ENCODE data around the gene CHD9NB.
"Not testable (repeated sequence)": the region's sequence is repeated elsewhere in the genome, so short reads cannot be mapped to it uniquely, and the experiment has no call there.

CHD9NB gene

DNA sequence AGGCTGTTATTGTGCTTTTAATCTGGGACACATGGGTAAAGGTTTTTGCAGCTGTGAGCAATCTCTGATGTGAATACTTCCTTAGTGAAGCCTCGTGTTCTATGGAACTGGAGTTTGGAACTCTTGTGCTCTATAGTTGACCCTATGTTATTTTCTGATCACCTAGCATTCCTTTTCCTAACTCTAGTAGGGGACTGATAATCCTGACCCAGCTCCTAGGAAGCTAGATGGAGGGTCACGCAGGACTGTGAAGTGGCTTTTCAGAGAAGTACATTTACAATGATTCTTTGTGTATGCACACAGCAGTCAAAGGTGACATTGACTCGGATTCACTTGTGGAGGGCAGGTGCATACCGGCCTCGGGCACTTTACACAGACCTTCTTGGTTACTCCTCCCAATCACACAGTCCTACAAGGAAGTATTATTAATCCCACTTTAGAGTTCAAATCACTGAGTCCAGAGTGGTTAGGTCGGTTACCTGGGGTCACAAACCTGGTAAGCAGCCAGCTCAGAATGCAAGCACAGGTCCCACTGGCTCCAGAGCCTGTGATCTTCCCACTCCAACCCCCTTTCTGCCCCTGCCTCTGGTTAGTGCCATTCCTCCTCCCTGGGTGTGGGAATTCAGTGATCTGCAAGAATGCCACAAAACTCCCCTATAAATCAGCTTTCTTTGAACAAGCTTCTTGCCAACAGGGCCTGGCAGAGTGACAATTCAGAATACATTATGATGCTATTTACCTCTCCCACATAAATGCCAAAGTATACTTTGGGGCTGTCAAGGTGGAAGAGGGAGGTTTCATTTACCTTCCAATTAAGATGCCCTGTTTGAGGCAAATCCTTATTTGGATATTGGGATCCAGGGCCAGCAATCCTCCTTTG lies 7.1 kb downstream of the CHD9NB start:
- POLR2A ChIA-PET (ENCODE audit: low non-redundant PET), result interaction anchor here (0.6 kb wide), 1 partner anchor 196 kb away, joined by 3 read pairs; no protein-coding TSS in a partner anchor
- CTCF ChIA-PET, result interaction anchor here (0.5 to 1.2 kb wide), 3 partner anchors 9 to 157 kb away, joined by 3 read pairs; partner anchors contain the start of gene CHD9
- TF ChIP-seq, protein P1, sequence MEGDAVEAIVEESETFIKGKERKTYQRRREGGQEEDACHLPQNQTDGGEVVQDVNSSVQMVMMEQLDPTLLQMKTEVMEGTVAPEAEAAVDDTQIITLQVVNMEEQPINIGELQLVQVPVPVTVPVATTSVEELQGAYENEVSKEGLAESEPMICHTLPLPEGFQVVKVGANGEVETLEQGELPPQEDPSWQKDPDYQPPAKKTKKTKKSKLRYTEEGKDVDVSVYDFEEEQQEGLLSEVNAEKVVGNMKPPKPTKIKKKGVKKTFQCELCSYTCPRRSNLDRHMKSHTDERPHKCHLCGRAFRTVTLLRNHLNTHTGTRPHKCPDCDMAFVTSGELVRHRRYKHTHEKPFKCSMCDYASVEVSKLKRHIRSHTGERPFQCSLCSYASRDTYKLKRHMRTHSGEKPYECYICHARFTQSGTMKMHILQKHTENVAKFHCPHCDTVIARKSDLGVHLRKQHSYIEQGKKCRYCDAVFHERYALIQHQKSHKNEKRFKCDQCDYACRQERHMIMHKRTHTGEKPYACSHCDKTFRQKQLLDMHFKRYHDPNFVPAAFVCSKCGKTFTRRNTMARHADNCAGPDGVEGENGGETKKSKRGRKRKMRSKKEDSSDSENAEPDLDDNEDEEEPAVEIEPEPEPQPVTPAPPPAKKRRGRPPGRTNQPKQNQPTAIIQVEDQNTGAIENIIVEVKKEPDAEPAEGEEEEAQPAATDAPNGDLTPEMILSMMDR (conservative IDR thresholded peaks at IDR 0.05; ENCODE audit: low read depth), result no peak
- H3K27ac ChIP-seq, result no peak overlapping the region
- no peak for DNase-seq (ENCODE audit: low spot score)

DNA sequence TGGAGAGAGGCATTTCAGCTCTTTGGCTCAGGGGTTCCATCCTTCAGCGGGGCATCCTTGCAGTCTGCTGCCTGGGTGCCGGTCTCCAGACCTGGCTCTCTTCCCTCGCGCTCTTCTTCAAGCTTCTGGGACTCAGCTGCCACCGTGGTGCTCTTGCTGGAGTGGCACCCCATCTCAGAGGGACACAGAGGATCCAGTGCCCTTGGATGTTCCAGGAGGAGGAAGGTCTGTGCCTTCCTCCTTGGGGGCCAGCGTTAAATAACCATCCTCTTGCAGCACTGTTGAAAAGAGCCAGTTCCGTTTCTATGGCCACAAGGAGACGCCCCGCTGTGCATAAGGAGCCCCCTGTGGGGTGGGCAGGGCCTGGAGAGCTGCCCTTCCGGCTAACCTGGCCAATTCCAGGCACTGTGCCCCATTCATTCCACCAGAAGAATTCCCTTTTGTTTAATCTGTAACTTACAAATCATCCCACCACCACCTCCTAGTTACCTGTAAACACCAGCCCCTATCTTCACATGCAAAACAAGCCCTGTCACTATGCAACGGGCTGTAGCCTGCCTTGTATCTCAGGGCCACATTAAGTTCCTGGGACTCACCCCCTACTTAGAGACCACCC lies 8.6 kb downstream of the CHD9NB start:
- POLR2A ChIA-PET (ENCODE audit: low non-redundant PET), result no interaction called here
- CTCF ChIA-PET, result no interaction called here

DNA sequence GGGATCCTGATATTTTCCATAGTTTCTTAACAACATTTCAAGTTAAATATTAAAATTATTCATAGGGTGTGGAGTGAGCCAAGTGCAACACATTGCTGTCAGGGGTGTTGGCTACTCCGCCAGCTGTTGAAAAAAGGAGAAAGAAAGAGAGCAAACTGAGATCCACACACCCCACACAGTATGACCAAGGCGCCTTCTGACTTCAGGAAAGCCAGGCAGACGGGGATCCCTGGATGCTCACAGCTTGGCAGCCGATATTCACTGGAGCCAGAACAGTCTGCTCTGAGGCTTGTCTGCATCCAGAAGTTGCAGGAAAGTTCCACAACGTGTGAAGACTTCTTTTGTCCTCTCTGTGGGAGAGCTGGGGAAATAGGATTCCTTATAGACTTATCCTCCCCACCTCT lies 9.3 kb downstream of the CHD9NB start:
- CTCF ChIA-PET, result no interaction called here
- POLR2A ChIA-PET (ENCODE audit: low non-redundant PET), result no interaction called here

More for the DNA sequence above, 8.6 kb downstream of the CHD9NB start:
- no peak for DNase-seq (ENCODE audit: low spot score)
- TF ChIP-seq, protein P1 (conservative IDR thresholded peaks at IDR 0.05; ENCODE audit: low read depth), result no peak
- H3K27ac ChIP-seq, result peak overlapping the region; percentile 46

DNA sequence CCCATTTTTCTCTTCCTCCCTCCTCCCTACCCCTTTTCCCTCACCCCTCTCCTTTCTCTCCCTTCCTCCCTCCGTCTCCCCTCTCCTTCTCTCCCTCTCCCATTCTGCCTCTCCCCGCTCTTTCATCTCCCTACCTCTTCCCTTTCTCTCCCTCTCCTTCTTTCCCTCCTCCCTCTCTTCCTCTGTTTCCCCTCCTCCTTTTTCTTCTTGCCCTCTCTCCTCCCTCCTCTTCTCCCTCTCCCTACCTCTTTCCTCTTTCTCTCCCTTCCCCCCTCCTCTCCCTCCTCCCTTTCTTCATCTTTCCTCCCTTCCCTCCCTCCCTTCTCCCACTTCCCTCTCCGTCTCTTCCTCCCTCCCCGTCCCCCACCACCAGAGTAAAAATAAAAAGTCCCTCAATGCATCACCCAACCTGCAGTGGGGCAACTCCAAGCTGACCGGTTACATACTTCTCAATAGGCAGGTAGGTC lies 10.4 kb downstream of the CHD9NB start:
- ChIA-PET CTCF (no interaction called here), POLR2A (ENCODE audit: low non-redundant PET) (interaction anchor here (0.7 kb wide), 1 partner anchor 10 kb away, joined by 3 read pairs; no protein-coding TSS in a partner anchor)
- peak overlapping the region; percentile 84 for H3K27ac ChIP-seq
- TF ChIP-seq, protein P1 (conservative IDR thresholded peaks at IDR 0.05; ENCODE audit: low read depth), result no peak
- DNase-seq (ENCODE audit: low spot score), result no peak

More for the DNA sequence above, 9.3 kb downstream of the CHD9NB start:
- TF ChIP-seq, protein P1 (conservative IDR thresholded peaks at IDR 0.05; ENCODE audit: low read depth), result no peak
- peak overlapping the region; percentile 46 for H3K27ac ChIP-seq
- no peak for DNase-seq (ENCODE audit: low spot score)

DNA sequence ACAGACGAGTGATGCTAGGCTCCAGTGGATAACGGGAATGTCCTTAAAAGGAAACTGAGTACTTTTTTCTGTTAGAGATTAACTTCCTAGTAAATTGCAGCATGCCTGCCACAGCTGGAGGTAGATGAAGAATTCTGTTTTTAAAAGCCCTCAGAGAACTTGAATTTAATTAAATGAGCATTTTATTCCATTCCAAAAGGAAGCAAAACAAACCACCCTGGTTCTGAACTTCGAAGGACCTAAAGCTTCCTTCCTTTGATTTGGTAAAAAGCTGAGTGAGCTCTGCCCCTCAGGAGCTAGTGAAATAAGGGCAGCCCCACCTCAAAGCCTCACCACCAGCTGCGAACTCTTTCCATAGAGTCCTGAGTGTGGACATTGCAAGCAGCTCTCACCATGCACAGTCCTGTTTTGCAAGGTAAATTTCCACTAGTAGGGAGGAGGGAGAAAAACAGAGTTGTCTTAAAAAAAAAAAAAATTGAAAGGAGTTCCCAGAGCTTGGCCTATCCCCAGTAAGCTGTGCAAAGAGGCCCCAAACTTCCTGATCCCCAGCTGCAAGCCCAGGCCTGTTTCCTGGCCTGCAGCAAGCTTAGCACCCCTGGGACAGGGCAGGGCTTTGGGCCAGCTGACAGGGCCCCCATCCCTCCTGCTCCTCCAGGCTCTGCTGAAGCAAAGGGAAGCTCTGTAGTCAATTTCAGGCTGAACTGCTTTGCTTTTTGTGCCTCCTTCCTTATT lies 11.2 kb downstream of the CHD9NB start:
- TF ChIP-seq, protein P1 (conservative IDR thresholded peaks at IDR 0.05; ENCODE audit: low read depth), result no peak
- peak overlapping the region; percentile 84 for H3K27ac ChIP-seq
- POLR2A ChIA-PET (ENCODE audit: low non-redundant PET), result interaction anchor here (0.7 kb wide), 1 partner anchor 9 kb away, joined by 3 read pairs; no protein-coding TSS in a partner anchor
- DNase-seq (ENCODE audit: low spot score), result peak; percentile 81
- CTCF ChIA-PET, result no interaction called here

DNA sequence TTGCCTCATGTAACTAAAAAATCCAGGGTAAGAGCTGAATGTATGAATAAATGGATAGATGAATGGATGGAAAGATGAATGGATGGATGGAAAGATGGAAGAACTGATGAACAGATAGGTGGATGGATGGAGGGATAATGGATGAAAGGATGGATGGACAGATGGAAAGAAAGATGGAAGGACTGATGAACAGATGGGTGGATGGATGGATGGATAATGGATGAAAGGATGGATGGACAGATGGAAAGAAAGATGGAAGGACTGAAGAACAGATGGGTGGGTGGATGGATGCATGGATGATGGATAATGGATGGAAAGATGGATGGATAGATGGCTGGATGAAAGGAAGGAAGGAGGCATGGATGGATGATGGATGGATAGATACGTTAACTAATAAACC lies 11.9 kb downstream of the CHD9NB start:
- ChIA-PET POLR2A (ENCODE audit: low non-redundant PET) (no interaction called here), CTCF (no interaction called here)
- no peak for DNase-seq (ENCODE audit: low spot score)

DNA sequence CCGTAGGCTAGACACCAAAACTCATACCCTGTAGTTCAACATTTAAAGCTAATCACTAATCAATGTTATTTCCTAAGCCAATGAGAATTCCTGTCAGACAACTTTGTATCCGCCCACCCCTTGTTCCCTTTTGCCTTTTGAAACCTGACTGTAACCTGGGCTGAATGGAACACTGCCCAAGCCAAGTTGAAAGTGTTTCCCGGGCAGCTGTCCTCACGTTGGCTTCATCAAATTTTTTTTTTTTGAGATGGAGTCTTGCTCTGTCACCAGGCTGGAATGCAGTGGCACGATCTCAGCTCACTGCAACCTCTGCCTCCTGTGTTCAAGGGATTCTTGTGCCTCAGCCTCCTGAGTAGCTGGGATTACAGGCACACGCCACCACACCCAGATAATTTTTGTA lies 16.0 kb downstream of the CHD9NB start:
- H3K27ac ChIP-seq; CTCF ChIA-PET; POLR2A ChIA-PET (ENCODE audit: low non-redundant PET); DNase-seq (ENCODE audit: low spot score): not testable (repeated sequence)

More for the DNA sequence above, 11.9 kb downstream of the CHD9NB start:
- TF ChIP-seq, protein P1 (conservative IDR thresholded peaks at IDR 0.05; ENCODE audit: low read depth), result no peak
- no peak overlapping the region for H3K27ac ChIP-seq
